HepG2 (cell line): ENCODE measurements around the gene MEA1. TPM values are rescaled to one million over a fixed set of nuclear protein-coding genes. Genes with fewer than 3 reads are reported as not detected.

ENCODE experiments used
- ATAC-seq: fragments of 200-7000 bp; cut with Tn5 transposase; 3 replicates; pipeline ENCODE4 v1.9.1; 2020; ENCODE audit warnings: mild to moderate bottlenecking, moderate library complexity
- Bru-seq: library from RNA; stranded (reverse); fragments of 400-500 nt; gene quantifications from one replicate; lab custom pipeline; 2021; lab: Mats Ljungman, UMichigan
- BruChase-seq, 2 experiments: library from RNA; stranded (reverse); fragments of 400-500 nt; gene quantifications; one replicate each; lab custom pipeline; 2021; lab: Mats Ljungman, UMichigan
- BruUV-seq: library from RNA; stranded (reverse); fragments of 400-500 nt; replicated peaks from 2 replicates; lab custom pipeline; 2021; lab: Mats Ljungman, UMichigan
- CTCF ChIA-PET: fragments of 300-600 bp; formaldehyde crosslinking; extraction: SDS; loops from one replicate; lab custom pipeline; 2021; ENCODE audit warnings: low total read pairs, inconsistent platforms, low intra/inter-chr PET ratio; lab: Yijun Ruan, JAX
- POLR2A ChIA-PET: fragments of 350-600 bp; sonication (Branson Sonifier 250); formaldehyde crosslinking; loops from one replicate; lab custom pipeline; 2020; ENCODE audit warnings: antibody characterized with exemption, inconsistent platforms; lab: Yijun Ruan, JAX
- DNase-seq: peaks from one replicate; pipeline ENCODE4 v3.0.0-alpha.2; 2015; ENCODE audit warnings: low spot score
- FAIRE-seq: peaks from 3 replicates; lab custom pipeline; 2011; peaks lifted over from hg19 to GRCh38; lab: Jason Lieb, UNC
- H2AFZ ChIP-seq: one replicate; pipeline ENCODE4 v1.6.1; 2011; ENCODE audit warnings: low read length, inconsistent platforms
- H3K27ac ChIP-seq: fragments of 300-600 bp; 3 replicates; pipeline ENCODE4 v1.8.0; 2011; ENCODE audit warnings: mixed run types, mild to moderate bottlenecking, mixed read lengths, low read length, inconsistent platforms; ENCODE audit not compliant: insufficient read depth; ENCODE audit errors: extremely low read length
- H3K27me3 ChIP-seq, 2 experiments: fragments of 200-600 bp in 1 of 2; 2 replicates in 1 of 2; 3 replicates in 1 of 2; pipeline versions ENCODE4 v1.6.0 to v1.8.0; 2011; ENCODE audit warnings: low read length in 2 of 2, mild to moderate bottlenecking in 2 of 2, moderate library complexity in 2 of 2, inconsistent platforms in 1 of 2; ENCODE audit not compliant: insufficient read depth in 2 of 2, control insufficient read depth in 1 of 2
- H3K36me3 ChIP-seq, 2 experiments: fragments of 200-600 bp in 1 of 2; replicated peaks in 1 of 2; 2 replicates in 1 of 2; 3 replicates in 1 of 2; pipeline versions ENCODE4 v1.5.1 to v1.8.0; 2011; ENCODE audit warnings: low read length in 2 of 2, inconsistent platforms in 1 of 2; ENCODE audit not compliant: insufficient read depth in 2 of 2, control insufficient read depth in 1 of 2
- H3K4me1 ChIP-seq: 2 replicates; pipeline ENCODE4 v1.5.1; 2012; ENCODE audit warnings: low read length, inconsistent platforms; ENCODE audit not compliant: insufficient read depth
- H3K4me2 ChIP-seq: 2 replicates; pipeline ENCODE4 v1.6.0; 2011; ENCODE audit warnings: low read depth, low read length, inconsistent platforms
- H3K4me3 ChIP-seq, 3 experiments: fragments of 200-600 bp in 1 of 3; sonication (generic), shearing (Covaris generic) in 1 of 3; replicated peaks in 1 of 3; 2 replicates each; pipeline ENCODE4 v1.5.1; 2011 to 2016; ENCODE audit warnings: low read length in 3 of 3, inconsistent platforms in 2 of 3, low read depth in 2 of 3, mild to moderate bottlenecking in 2 of 3, control low read depth in 1 of 3, mixed read lengths in 1 of 3; ENCODE audit not compliant: insufficient read depth in 1 of 3
- H3K79me2 ChIP-seq: one replicate; pipeline ENCODE4 v1.6.1; 2011; ENCODE audit warnings: low read length, inconsistent platforms; ENCODE audit not compliant: insufficient read depth
- H3K9ac ChIP-seq: 2 replicates; pipeline ENCODE4 v1.6.0; 2011; ENCODE audit warnings: mild to moderate bottlenecking, low read depth, low read length, inconsistent platforms; ENCODE audit not compliant: insufficient read depth
- H3K9me3 ChIP-seq: 2 replicates; pipeline ENCODE4 v1.5.1; 2012; ENCODE audit warnings: mild to moderate bottlenecking, low read length
- H4K20me1 ChIP-seq: 2 replicates; pipeline ENCODE4 v1.6.0; 2011; ENCODE audit warnings: inconsistent platforms, mild to moderate bottlenecking, low read length, moderate library complexity; ENCODE audit not compliant: insufficient read depth
- CHD2 ChIP-seq: IDR thresholded peaks from 2 replicates; pipeline ENCODE4 v1.6.1; 2011; ENCODE audit warnings: low read depth, low read length, improper control_type of control experiment
- CHD4 ChIP-seq: fragments of 200-600 bp; sonication (generic); IDR thresholded peaks from 2 replicates; pipeline ENCODE4 v1.7.0; 2017; ENCODE audit warnings: mild to moderate bottlenecking, low read length, borderline replicate concordance
- FOXA1 ChIP-seq, 2 experiments: fragments of 450-650 bp in 1 of 2; sonication (generic) in 1 of 2; formaldehyde crosslinking in 1 of 2; IDR thresholded peaks; 2 replicates each; pipeline versions ENCODE4 v1.4.0 to v1.6.1; 2016 to 2020; ENCODE audit warnings: missing genetic modification reagents in 1 of 2
- IKZF1 ChIP-seq: fragments of 450-650 bp; IDR thresholded peaks from 2 replicates; pipeline ENCODE4 v1.7.1; 2016
- MEF2D ChIP-seq: sonication (generic); formaldehyde crosslinking; IDR thresholded peaks from 2 replicates; pipeline ENCODE4 v1.5.1; 2020; ENCODE audit warnings: mild to moderate bottlenecking, missing genetic modification reagents
- NFIB ChIP-seq: sonication (generic); formaldehyde crosslinking; IDR thresholded peaks from 2 replicates; pipeline ENCODE4 v1.9.0; 2021; ENCODE audit warnings: missing genetic modification reagents, mild to moderate bottlenecking, borderline replicate concordance
- PLRG1 ChIP-seq: fragments of 450-650 bp; conservative IDR thresholded peaks from 2 replicates; pipeline ENCODE4 v1.6.1; 2016
- SUZ12 ChIP-seq: fragments of 150-350 bp; IDR thresholded peaks from 2 replicates; pipeline ENCODE4 v1.6.1; 2014; ENCODE audit warnings: low read depth, low read length
- U2AF1 ChIP-seq: fragments of 200-400 bp; formaldehyde crosslinking; optimal IDR thresholded peaks from 2 replicates; pipeline ENCODE3; 2017; ENCODE audit warnings: mild to moderate bottlenecking, low read depth, low read length
- ZNF143 ChIP-seq: sonication (generic); formaldehyde crosslinking; IDR thresholded peaks from 2 replicates; pipeline ENCODE4 v1.4.0; 2020; ENCODE audit warnings: missing genetic modification reagents
- ZNF883 ChIP-seq: sonication (generic); formaldehyde crosslinking; IDR thresholded peaks from 2 replicates; pipeline ENCODE4 v1.5.1; 2020; ENCODE audit warnings: mild to moderate bottlenecking, missing genetic modification reagents; ENCODE audit errors: not compliant biosample characterization
- WGBS: methylation state at CpG from one replicate; pipeline ENCODE4 v1.1.6; 2017; ENCODE audit warnings: low lambda C conversion rate; 5-methylcytosine and 5-hydroxymethylcytosine counted together
- in situ Hi-C: cut with HindIII; loops from 2 replicates; pipeline ENCODE4 v1.10.0; 2017; ENCODE audit warnings: low pct_unique_long_range_greater_than_20kb; ENCODE audit not compliant: extremely low pct_ligation_motif_present
- intact Hi-C: fragments of 100-400 bp; cut with micrococcal nuclease; formaldehyde crosslinking; loops from one replicate; pipeline ENCODE4 v1.10.0; 2022; ENCODE audit not compliant: unreplicated experiment
- long read RNA-seq, 2 experiments: library from RNA in 1 of 2; library from polyadenylated mRNA in 1 of 2; stranded (forward) in 1 of 2; unstranded in 1 of 2; transcript quantifications; one replicate each; pipeline ENCODE4 v2.0.0, GENCODE V29; 2019 to 2022
- polyA minus RNA-seq, 3 experiments: library from RNA; depleted of rRNA, polyadenylated mRNA; stranded (reverse); fragments of >200 nt; gene quantifications; 2 replicates each; pipeline ENCODE4 v1.2.3, GENCODE V29; 2011; ENCODE audit warnings: low replicate concordance in 1 of 3
- polyA plus RNA-seq, 8 experiments: library from polyadenylated mRNA; depleted of rRNA in 3 of 8; stranded (reverse) in 7 of 8; unstranded in 1 of 8; fragments of >200 nt; fragmentation: Illumina TruSeq in 4 of 8; extraction: Trizol in 4 of 8; gene quantifications; 2 replicates each; pipeline versions ENCODE4 v1.2.1 to v1.2.3, GENCODE V29; 2011 to 2016; ENCODE audit warnings: low read depth in 4 of 8, missing spikeins in 1 of 8, mixed read lengths in 1 of 8; ENCODE audit not compliant: insufficient read depth in 1 of 8
- total RNA-seq, 5 experiments: library from RNA; depleted of rRNA; stranded (reverse); fragments of >200 nt; fragmentation: Illumina TruSeq; extraction: Trizol; gene quantifications; 2 replicates each; pipeline ENCODE4 v1.2.3, GENCODE V29; 2016; ENCODE audit warnings: low read depth in 1 of 5
- TF ChIP-seq, protein P1 (sequence below): IDR thresholded peaks from 2 replicates; pipeline ENCODE4 v1.6.1; 2016; ENCODE audit warnings: low read depth, borderline replicate concordance
- TF ChIP-seq, protein P2 (sequence below): IDR thresholded peaks from 2 replicates; pipeline ENCODE4 v1.6.1; 2012; ENCODE audit warnings: inconsistent platforms
- TF ChIP-seq, protein P3 (sequence below): IDR thresholded peaks from 2 replicates; pipeline ENCODE4 v1.6.1; 2012; ENCODE audit warnings: low read depth, low read length, improper control_type of control experiment

MEA1 gene
- total RNA-seq (2016; rRNA removed; fragmentation: Illumina TruSeq; extraction: Trizol) = 86.2 and 110 TPM in 2 replicates
- 73.4 and 74.1 TPM in 2 replicates for total RNA-seq (2016; cell fraction: cytosol; rRNA removed; fragmentation: Illumina TruSeq; extraction: Trizol; ENCODE audit: low read depth)
- 91.8 and 113 TPM in 2 replicates for total RNA-seq (2016; cell fraction: insoluble cytoplasmic fraction; rRNA removed; fragmentation: Illumina TruSeq; extraction: Trizol)
- total RNA-seq (2016; cell fraction: membrane; rRNA removed; fragmentation: Illumina TruSeq; extraction: Trizol) = 73.5 and 81.5 TPM in 2 replicates
- total RNA-seq (2016; cell fraction: nucleus; rRNA removed; fragmentation: Illumina TruSeq; extraction: Trizol) = 28.1 and 30.3 TPM in 2 replicates
- 75.6 and 76.6 TPM in 2 replicates for polyA plus RNA-seq (2011; rRNA removed)
- 82.4 and 83.4 TPM in 2 replicates for polyA plus RNA-seq (2011; cell fraction: cytosol; rRNA removed)
- 22.5 and 25.9 TPM in 2 replicates for polyA plus RNA-seq (2011; cell fraction: nucleus; rRNA removed)
- 72.3 and 76.5 TPM in 2 replicates for polyA plus RNA-seq (2012)
- polyA plus RNA-seq (2016; cell fraction: cytosol; fragmentation: Illumina TruSeq; extraction: Trizol; ENCODE audit: low read depth) = 90.9 and 98.9 TPM in 2 replicates
- 153 and 161 TPM in 2 replicates for polyA plus RNA-seq (2016; cell fraction: insoluble cytoplasmic fraction; fragmentation: Illumina TruSeq; extraction: Trizol; ENCODE audit: low read depth)
- polyA plus RNA-seq (2016; cell fraction: membrane; fragmentation: Illumina TruSeq; extraction: Trizol; ENCODE audit: low read depth) = 89.0 and 95.5 TPM in 2 replicates
- 64.2 and 67.4 TPM in 2 replicates for polyA plus RNA-seq (2016; cell fraction: nucleus; fragmentation: Illumina TruSeq; extraction: Trizol; ENCODE audit: insufficient read depth, low read depth)
- polyA minus RNA-seq (2011; rRNA and poly(A)+ RNA removed; ENCODE audit: low replicate concordance) = 46.4 and 87.1 TPM in 2 replicates
- 19.0 and 23.8 TPM in 2 replicates for polyA minus RNA-seq (2011; cell fraction: cytosol; rRNA and poly(A)+ RNA removed)
- polyA minus RNA-seq (2011; cell fraction: nucleus; rRNA and poly(A)+ RNA removed) = 15.2 and 18.8 TPM in 2 replicates
- Bru-seq, nascent RNA = percentile 56 among the genes with signal in this experiment
- BruChase-seq, experiment 1, labeled RNA remaining after a 6-hour chase = percentile 65 among the genes with signal in this experiment
- percentile 55 among the genes with signal in this experiment for BruChase-seq, experiment 2, labeled RNA remaining after a 2-hour chase
- long read RNA-seq, experiment 1, transcript MEA1-204 (4 exons, 1,004 nt) = major isoform, 106 of 160 reads
- long read RNA-seq, experiment 1, transcript MEA1-202 (3 exons, 2,152 nt) = minor isoform, 49 of 160 reads
- long read RNA-seq, experiment 1, partial matches to known transcripts = 2 of 160 reads
- long read RNA-seq, experiment 1, other reads (novel, unspliced or antisense) = 0 of 160 reads
- long read RNA-seq, experiment 2, transcript MEA1-202 (3 exons, 2,152 nt) = major isoform, 105 of 117 reads
- long read RNA-seq, experiment 2, partial matches to known transcripts = 1 of 117 reads
- long read RNA-seq, experiment 2, other reads (novel, unspliced or antisense) = 3 of 117 reads

- Histone ChIP-seq H3K79me2 (peaks cover 34% of the 10 kb centered on the region), H3K9ac (peak within 1 kb of the TSS; percentile 82), H3K4me3 (peak within 1 kb of the TSS; percentile 88 to 93 (median 91)), H2AFZ (no peak within 1 kb of the TSS), H3K27ac (peak within 1 kb of the TSS; percentile 44), H3K27me3 (no peaks in the 10 kb centered on the region; a peak in 1 of 5 replicates), H4K20me1 (no peaks in the 10 kb centered on the region), H3K4me1 (peaks cover 38% of the 10 kb centered on the region), H3K9me3 (no peaks in the 10 kb centered on the region), H3K4me2 (peak within 1 kb of the TSS; percentile 98), H3K36me3 (peaks cover 23 to 58% of the 10 kb centered on the region in 2 experiments)
- intact Hi-C loops (loop anchor here (1.0 to 5.0 kb wide), 4 partner anchors 30 to 52 kb away; partner anchors contain the start of genes CUL7, GNMT and PPP2R5D), in situ Hi-C loops (no loop called here)
- CTCF ChIA-PET = no interaction called here
- ATAC-seq (peak; percentile 94), FAIRE-seq (peak; percentile 100), DNase-seq (peak; percentile 100)
- BruUV-seq = no TSS peak
- under 1% methylated on average over 47 of the region's 51 CpGs for WGBS
- POLR2A ChIA-PET = interaction anchor here (0.6 to 5.3 kb wide), 33 partner anchors 10 to 503 kb away, joined by 3 to 76 read pairs (median 6); partner anchors contain the start of genes CNPY3, CUL7, CUL9 and GNMT
- TF ChIP-seq CHD4 = no peak
- TF ChIP-seq, protein P1, sequence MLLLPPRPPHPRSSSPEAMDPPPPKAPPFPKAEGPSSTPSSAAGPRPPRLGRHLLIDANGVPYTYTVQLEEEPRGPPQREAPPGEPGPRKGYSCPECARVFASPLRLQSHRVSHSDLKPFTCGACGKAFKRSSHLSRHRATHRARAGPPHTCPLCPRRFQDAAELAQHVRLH (CRISPR knock-in tag) = peak; percentile 85; the same call in 1 of the 2 replicates
- TF ChIP-seq ZNF883 (CRISPR knock-in tag) = peak; percentile 43
- TF ChIP-seq MEF2D (CRISPR knock-in tag) = peak; percentile 17
- no peak for TF ChIP-seq PLRG1
- TF ChIP-seq, protein P2, sequence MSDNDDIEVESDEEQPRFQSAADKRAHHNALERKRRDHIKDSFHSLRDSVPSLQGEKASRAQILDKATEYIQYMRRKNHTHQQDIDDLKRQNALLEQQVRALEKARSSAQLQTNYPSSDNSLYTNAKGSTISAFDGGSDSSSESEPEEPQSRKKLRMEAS = peak; percentile 97
- no peak for TF ChIP-seq FOXA1 (IDR thresholded peaks at IDR 0.05)
- TF ChIP-seq FOXA1 (CRISPR knock-in tag; IDR thresholded peaks at IDR 0.05) = peak; percentile 66
- peak; percentile 83 for TF ChIP-seq SUZ12
- no peak for TF ChIP-seq IKZF1
- TF ChIP-seq ZNF143 (CRISPR knock-in tag) = peak; percentile 94
- no peak for TF ChIP-seq NFIB
- peak; percentile 14; the same call in 1 of the 2 replicates for TF ChIP-seq CHD2
- TF ChIP-seq U2AF1 = no peak
- TF ChIP-seq, protein P3, sequence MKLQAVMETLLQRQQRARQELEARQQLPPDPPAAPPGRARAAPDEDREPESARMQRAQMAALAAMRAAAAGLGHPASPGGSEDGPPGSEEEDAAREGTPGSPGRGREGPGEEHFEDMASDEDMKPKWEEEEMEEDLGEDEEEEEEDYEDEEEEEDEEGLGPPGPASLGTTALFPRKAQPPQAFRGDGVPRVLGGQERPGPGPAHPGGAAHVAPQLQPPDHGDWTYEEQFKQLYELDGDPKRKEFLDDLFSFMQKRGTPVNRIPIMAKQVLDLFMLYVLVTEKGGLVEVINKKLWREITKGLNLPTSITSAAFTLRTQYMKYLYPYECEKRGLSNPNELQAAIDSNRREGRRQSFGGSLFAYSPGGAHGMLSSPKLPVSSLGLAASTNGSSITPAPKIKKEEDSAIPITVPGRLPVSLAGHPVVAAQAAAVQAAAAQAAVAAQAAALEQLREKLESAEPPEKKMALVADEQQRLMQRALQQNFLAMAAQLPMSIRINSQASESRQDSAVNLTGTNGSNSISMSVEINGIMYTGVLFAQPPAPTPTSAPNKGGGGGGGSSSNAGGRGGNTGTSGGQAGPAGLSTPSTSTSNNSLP = peak; percentile 43; the same call in 1 of the 2 replicates
Measured at GRCh38 chr6:43013843-43014433, at the start of gene MEA1, which contains the start of gene KLHDC3. Gene MEA1 (minus strand): TSS chr6:43013946. CDS start chr6:43013813, 133 bp downstream. Gene KLHDC3 (plus strand): TSS chr6:43014249. CDS start chr6:43017193, 2,944 bp downstream.
